Medulla oblongata (tissue), 1 donor: Measurements from ENCODE around the gene PIK3CB.
A peak's percentile ranks its signal among the peaks of the same experiment; 100 is the strongest.

ENCODE experiments used
- DNase-seq: peaks from one replicate; pipeline ENCODE4 v3.0.0-alpha.2; 2015; ENCODE audit errors: extremely low spot score

Gene PIK3CB

GRCh38 chr3:138834596-138835396 is at the start of gene PIK3CB:
Gene PIK3CB, minus strand, starts transcription at chr3:138834928. Its CDS starts 75,585 bp downstream, at chr3:138759343.
- DNase-seq: peak; percentile 86

GRCh38 chr3:138881233-138881632 is 46.5 kb upstream of the PIK3CB start:
- no peak for DNase-seq

- DNase-seq: no peak
Observed at GRCh38 chr3:138879541-138880380, 45.0 kb upstream of the PIK3CB start.

GRCh38 chr3:138877226-138877625 is 42.5 kb upstream of the PIK3CB start:
- DNase-seq: no peak

GRCh38 chr3:138875754-138876664 is 41.3 kb upstream of the PIK3CB start:
- DNase-seq: no peak

- no peak for DNase-seq
Observed at GRCh38 chr3:138875096-138875753, 40.5 kb upstream of the PIK3CB start.

GRCh38 chr3:138873471-138874278 is 38.9 kb upstream of the PIK3CB start:
- DNase-seq: no peak

- no peak for DNase-seq
Observed at GRCh38 chr3:138872632-138873031, 37.9 kb upstream of the PIK3CB start.

- DNase-seq: no peak
Observed at GRCh38 chr3:138867996-138868395, 33.3 kb upstream of the PIK3CB start.

GRCh38 chr3:138863776-138864113 is 29.0 kb upstream of the PIK3CB start:
- no peak for DNase-seq

- DNase-seq: no peak
Observed at GRCh38 chr3:138862924-138863775, 28.4 kb upstream of the PIK3CB start.

- peak; percentile 40 for DNase-seq
Observed at GRCh38 chr3:138862531-138862923, 27.8 kb upstream of the PIK3CB start.

- DNase-seq: no peak
Observed at GRCh38 chr3:138861798-138862197, 27.1 kb upstream of the PIK3CB start.

- no peak for DNase-seq
Observed at GRCh38 chr3:138856799-138857198, 22.1 kb upstream of the PIK3CB start.

GRCh38 chr3:138854940-138855339 is 20.2 kb upstream of the PIK3CB start:
- no peak for DNase-seq

GRCh38 chr3:138854204-138854603 is 19.5 kb upstream of the PIK3CB start:
- DNase-seq: no peak

- DNase-seq: no peak
Observed at GRCh38 chr3:138850151-138850550, 15.4 kb upstream of the PIK3CB start.

GRCh38 chr3:138849222-138849940 is 14.7 kb upstream of the PIK3CB start:
- no peak for DNase-seq

- DNase-seq: no peak
Observed at GRCh38 chr3:138848696-138849095, 14.0 kb upstream of the PIK3CB start.
